Astrocyte of the cerebellum (primary cell): ENCODE data around the gene NUP153.
"Not testable (repeated sequence)": the region's sequence is repeated elsewhere in the genome, so short reads cannot be mapped to it uniquely, and the experiment has no call there.

Experiments used
- DNase-seq: peaks from one replicate; pipeline ENCODE4 v3.0.0-alpha.2; 2011; ENCODE audit warnings: low read depth
- H3K4me3 ChIP-seq: 2 replicates; pipeline ENCODE4 v1.5.1; 2011; ENCODE audit warnings: mild to moderate bottlenecking, low read depth, low read length, moderate library complexity
- in situ Hi-C: cut with HindIII; loops from 2 replicates; pipeline ENCODE4 v1.10.0; 2017; ENCODE audit warnings: low sequenced_read_pairs
- TF ChIP-seq, protein P1 (sequence below): IDR thresholded peaks from 2 replicates; pipeline ENCODE4 v1.5.1; 2012; ENCODE audit warnings: low read length, low read depth, moderate library complexity, mild to moderate bottlenecking; ENCODE audit errors: missing control alignments

NUP153 gene

DNA sequence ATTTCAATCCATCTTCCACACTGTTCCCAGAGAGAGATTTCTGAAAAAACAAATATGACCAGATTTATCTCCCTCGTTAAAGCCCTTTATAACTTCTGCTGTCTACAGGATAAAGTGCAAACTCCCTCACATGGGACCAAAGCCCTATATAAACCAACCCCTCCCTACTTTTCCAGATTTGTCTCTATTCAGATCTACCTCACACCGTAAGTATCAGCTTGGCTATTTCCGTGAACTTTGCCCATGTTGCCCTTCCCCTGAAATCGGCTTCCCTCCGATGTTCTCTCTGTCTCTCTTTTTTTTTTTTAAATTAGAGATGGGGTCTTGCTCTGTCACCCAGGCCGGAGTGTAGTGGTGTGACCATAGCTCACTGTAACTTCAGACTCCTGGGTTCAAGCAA, 118.7 kb downstream of the NUP153 start:
- no peak for DNase-seq
- in situ Hi-C loops: no loop called here
- no peak overlapping the region for H3K4me3 ChIP-seq
- TF ChIP-seq, protein P1, sequence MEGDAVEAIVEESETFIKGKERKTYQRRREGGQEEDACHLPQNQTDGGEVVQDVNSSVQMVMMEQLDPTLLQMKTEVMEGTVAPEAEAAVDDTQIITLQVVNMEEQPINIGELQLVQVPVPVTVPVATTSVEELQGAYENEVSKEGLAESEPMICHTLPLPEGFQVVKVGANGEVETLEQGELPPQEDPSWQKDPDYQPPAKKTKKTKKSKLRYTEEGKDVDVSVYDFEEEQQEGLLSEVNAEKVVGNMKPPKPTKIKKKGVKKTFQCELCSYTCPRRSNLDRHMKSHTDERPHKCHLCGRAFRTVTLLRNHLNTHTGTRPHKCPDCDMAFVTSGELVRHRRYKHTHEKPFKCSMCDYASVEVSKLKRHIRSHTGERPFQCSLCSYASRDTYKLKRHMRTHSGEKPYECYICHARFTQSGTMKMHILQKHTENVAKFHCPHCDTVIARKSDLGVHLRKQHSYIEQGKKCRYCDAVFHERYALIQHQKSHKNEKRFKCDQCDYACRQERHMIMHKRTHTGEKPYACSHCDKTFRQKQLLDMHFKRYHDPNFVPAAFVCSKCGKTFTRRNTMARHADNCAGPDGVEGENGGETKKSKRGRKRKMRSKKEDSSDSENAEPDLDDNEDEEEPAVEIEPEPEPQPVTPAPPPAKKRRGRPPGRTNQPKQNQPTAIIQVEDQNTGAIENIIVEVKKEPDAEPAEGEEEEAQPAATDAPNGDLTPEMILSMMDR: no peak

DNA sequence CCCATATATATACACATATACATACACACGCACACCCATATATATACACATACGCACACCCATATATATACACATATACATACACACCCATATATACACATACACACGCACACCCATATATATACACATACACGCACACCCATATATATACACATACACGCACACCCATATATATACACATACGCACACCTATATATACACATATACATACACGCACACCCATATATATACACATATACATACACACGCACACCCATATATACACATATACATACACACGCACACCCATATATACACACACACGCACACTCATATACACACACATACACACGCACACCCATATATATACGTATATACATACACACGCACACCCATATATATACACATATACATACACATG, 120.1 kb downstream of the NUP153 start:
- DNase-seq, in situ Hi-C loops, H3K4me3 ChIP-seq: not testable (repeated sequence)

DNA sequence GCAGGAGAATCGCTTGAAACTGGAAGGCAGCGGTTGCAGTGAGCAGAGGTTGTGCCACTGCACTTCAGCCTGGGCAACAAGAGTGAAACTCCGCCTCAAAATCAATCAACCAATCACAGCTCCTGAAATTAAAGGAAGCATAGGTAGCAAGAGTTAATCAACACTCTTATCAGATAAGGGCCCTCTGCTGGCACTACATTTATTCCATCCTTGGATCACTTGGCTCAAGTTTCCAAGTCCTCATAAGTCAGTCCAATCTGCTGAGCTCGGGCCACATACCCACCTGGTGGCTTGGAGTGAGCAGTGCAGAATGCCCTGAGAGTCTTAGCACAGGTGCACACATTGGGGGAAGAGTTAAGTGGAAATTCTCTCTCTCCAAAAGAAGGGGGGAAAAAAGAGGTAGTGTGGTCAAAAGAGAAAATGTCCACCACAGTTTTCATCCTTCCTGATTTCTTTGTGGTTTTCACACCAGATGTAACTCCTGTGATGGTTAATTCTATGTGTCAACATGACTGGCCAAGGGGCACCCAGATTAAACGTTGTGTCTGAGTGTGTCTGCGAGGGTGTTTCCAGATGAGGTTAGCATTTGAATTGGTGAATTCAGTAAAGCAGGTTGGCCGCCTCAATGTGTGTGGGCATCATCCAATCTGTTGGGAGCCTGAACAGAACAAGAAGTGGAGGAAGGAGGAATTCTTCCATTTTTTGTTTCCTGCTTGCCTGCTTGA, 120.8 kb downstream of the NUP153 start:
- DNase-seq: no peak
- no peak overlapping the region for H3K4me3 ChIP-seq
- TF ChIP-seq, protein P1: peak; percentile 22
- in situ Hi-C loops: no loop called here

DNA sequence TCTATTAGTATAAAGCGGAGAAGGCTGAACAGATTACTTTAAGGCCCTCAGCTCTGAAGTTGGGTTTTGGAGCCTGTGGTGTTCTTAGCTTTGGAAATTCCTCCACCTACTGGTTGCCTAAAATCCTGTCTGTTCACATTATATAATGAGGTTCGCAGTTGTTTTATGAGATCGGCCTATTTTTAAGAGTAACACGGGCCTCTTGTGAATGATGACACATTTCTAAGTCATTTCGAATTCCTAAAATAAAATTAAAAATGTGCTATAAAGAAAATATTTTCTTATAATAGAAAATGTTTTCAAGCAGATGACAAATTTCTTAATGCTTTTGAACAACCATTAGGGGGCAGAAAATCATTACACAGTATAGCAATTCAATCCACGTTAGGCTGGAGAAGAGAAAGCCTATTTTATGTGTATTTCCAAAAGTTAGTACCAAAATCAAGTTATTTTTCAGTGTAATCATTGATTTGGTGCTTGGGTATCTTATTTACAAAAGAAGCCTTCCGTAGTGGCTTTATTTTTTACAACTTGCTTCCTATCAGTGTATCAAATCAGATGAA, 122.4 kb downstream of the NUP153 start:
- DNase-seq: peak; percentile 70
- in situ Hi-C loops: no loop called here
- H3K4me3 ChIP-seq: no peak overlapping the region
- TF ChIP-seq, protein P1: peak; percentile 71

DNA sequence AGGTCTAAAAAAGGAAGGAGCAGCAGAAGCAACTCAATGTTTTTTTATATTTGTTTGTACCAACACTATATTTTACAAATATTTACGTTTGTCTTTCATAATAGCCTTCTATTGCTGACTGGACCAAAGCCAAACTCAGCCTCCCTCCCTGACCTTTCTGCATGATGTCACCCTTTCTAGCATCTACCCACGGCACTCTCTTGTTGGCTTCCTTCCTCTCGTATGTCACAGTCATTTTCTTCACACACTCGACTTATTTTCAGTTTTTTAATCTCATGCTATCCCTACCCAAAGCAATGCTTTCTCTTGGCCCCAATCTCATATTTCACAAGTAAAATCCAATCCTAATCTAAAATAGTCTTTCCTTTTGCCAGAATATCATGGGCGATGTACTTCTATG, 122.9 kb downstream of the NUP153 start:
- H3K4me3 ChIP-seq: no peak overlapping the region
- TF ChIP-seq, protein P1: no peak
- no peak for DNase-seq
- in situ Hi-C loops: no loop called here

DNA sequence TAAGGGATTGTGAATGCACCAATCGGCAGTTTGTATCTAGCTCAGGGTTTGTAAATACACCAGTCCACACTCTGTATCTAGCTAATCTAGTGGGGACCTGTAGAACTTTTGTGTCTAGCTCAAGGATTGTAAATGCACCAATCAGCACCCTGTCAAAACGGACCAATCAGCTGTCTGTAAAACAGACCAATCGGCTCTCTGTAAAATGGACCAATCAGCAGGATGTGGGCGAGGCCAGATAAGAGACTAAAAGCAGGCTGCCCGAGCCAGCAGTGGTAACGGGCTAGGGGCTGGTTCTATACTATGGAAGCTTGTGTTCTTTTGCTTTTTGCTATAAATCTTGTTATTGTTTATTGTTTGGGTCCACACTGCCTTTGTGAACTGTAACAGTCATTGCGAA, 125.4 kb downstream of the NUP153 start:
- in situ Hi-C loops, H3K4me3 ChIP-seq, DNase-seq: not testable (repeated sequence)

DNA sequence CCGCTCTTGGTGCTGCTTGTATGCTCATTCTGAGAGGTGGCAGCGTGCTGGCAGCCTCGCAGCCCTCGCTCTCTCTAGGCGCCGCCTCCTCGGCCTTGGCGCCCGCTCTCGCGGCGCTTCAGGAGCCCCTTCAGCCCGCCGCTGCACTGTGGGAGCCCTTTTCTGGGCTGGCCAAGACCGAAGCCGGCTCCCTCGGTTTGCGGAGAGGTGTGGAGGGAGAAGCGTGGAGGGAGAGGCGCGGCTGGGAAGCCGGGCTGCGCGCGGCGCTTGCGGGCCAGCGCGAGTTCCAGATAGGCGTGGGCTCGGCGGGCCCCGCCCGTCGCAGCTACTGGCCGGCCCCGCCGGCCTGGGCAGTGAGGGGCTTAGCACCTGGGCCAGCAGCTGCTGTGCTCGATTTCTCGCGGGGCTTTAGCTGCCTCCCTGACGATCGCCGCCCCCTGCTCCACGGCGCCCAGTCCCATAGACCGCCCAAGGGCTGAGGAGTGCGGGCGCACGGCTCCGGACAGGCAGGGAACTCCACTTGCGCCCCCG, 126.1 kb downstream of the NUP153 start:
- DNase-seq: peak; percentile 11
- H3K4me3 ChIP-seq: peak overlapping the region; percentile 57
- TF ChIP-seq, protein P1: no peak
- in situ Hi-C loops: no loop called here
